HG03565 (cell line): ENCODE results near the gene PCDHGA1.
A peak's percentile ranks its signal among the peaks of the same experiment; 100 is the strongest.

ENCODE experiments used
- ATAC-seq: cut with Tn5 transposase; IDR thresholded peaks from one replicate; pipeline ENCODE4 v1.9.1; 2021; ENCODE audit warnings: mild to moderate bottlenecking, moderate library complexity; ENCODE audit not compliant: unreplicated experiment

Gene PCDHGA1

GRCh38 chr5:141524604-141525597, 194.6 kb downstream of the PCDHGA1 start:
- peak; percentile 63 for ATAC-seq

- ATAC-seq: no peak
These were observed 195.3 kb downstream of the PCDHGA1 start for GRCh38 chr5:141525653-141526052.

- ATAC-seq: no peak
These were observed 197.1 kb downstream of the PCDHGA1 start for GRCh38 chr5:141527426-141527825.

GRCh38 chr5:141528291-141528984, 198.1 kb downstream of the PCDHGA1 start:
- ATAC-seq: no peak

GRCh38 chr5:141529002-141529401, 198.7 kb downstream of the PCDHGA1 start:
- ATAC-seq: peak; percentile 40

GRCh38 chr5:141529873-141530272, 199.6 kb downstream of the PCDHGA1 start:
- no peak for ATAC-seq

DNA sequence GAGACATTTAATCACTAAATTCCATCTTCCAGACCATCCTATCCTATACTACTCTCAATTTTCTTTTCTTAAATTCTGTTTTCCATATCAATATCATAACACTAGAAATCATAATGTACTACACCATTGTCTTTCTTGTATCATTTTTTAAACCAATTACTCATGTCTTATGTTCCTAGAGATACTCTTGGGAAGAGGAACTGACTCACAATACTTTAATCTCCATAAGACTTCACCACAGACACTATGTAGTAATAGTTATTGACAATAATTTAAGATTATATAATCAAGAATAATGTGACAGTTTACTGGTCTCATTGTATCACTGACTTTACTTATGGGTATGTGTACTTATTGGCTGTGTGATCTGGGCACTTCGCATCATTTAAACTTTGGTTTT, 202.4 kb downstream of the PCDHGA1 start:
- ATAC-seq: no peak

DNA sequence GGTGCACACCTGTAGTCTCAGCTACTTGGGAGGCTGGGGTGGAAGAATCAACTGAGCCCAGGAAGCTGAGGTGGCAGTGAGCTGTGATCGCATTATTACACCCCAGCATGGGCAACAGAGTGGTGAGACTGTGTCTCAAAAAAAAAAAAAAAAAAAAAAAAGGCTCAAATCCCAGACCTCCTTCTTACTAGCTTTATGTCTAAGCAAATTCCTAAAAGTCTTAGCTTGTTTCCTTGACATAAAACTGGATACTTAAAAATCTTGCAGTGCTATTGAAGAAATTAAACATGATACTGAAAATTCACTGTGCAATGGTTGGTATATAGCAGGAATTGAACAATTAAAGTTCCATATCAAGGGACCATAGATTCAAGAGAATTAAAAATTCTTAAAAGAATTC, 203.6 kb downstream of the PCDHGA1 start:
- no peak for ATAC-seq

- ATAC-seq: no peak
These were observed 204.3 kb downstream of the PCDHGA1 start for GRCh38 chr5:141534492-141535213.

DNA sequence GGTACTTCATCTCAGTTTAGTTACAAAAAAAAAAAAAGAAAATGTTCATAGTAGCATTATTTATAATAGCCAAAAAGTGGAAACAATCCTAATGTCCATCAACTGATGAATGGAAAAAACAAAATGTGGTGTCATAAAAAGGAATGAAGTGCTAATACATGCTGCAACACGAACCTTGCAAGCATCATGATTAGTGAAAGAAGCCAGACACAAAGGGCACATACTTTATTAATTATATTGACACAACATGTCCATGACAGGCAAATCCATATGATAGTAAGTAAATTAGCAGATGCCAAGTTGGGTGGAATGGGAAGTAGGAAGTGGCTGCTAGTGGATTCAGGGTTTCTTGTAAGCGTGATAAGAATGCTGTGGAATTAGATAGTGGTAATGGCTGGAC, 212.7 kb downstream of the PCDHGA1 start:
- ATAC-seq: no peak

- no peak for ATAC-seq
These were observed 217.2 kb downstream of the PCDHGA1 start for GRCh38 chr5:141547488-141547887.

DNA sequence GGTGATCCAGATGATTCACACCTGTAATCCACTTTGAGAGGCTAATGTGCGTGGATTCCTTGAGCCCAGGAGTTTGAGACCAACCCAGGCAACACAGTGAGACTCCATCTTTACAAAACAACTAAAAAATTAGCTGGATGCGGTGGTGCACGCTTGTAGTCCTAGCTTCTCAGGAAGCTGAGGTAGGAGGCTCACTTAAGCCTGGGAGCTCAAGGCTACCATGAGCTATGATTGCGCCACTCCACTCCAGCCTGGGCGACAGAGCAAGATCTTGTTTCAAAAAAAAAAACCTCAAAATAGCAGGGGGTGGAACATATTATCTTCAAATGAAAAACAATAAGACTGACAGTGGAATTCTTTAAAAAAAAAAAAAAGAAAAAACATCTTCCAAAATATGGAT, 217.6 kb downstream of the PCDHGA1 start:
- ATAC-seq: no peak

DNA sequence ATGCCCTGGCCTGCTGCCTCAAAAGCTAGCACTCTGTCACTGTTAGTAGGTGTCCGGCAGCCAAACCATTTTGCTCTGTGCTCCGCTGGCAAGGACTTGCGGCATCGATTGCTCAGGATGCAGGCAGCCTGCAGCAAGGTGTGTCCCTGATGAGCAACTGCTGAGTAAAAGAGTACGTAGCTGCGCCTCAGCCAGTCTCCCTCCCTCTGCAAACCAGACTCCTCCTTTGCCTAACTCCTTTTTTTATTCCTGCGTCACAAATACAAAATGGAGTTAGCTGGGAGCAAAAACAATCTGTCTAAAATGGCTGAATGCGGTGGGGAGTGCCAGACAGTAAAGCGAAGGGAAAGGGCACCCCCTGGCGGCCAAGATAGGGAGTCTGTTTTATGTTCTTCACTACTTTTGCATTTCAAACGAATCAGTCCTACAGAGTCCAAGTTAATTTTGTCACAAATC, 227.4 kb downstream of the PCDHGA1 start:
- ATAC-seq: no peak

GRCh38 chr5:141558150-141558549, 227.8 kb downstream of the PCDHGA1 start:
- ATAC-seq: no peak

- ATAC-seq: no peak
These were observed 229.1 kb downstream of the PCDHGA1 start for GRCh38 chr5:141559461-141559860.

GRCh38 chr5:141560151-141560550, 229.8 kb downstream of the PCDHGA1 start:
- ATAC-seq: no peak

GRCh38 chr5:141560725-141561483, 230.6 kb downstream of the PCDHGA1 start:
- ATAC-seq: no peak
